HCT116 (cell line): ENCODE data around the gene TANC1. TPM values are rescaled to one million over a fixed set of nuclear protein-coding genes. Genes with fewer than 3 reads are reported as not detected.

Experiments
- ATAC-seq: fragments of 200-7000 bp; cut with Tn5 transposase; 2 replicates; pipeline ENCODE4 v1.9.1; 2020; ENCODE audit warnings: mild to moderate bottlenecking, moderate library complexity
- BruUV-seq: library from RNA; stranded (reverse); fragments of 400-500 nt; replicated peaks from 2 replicates; lab custom pipeline; 2021; lab: Mats Ljungman, UMichigan
- CTCF ChIA-PET: fragments of 300-600 bp; sonication (Branson Sonifier 250); formaldehyde crosslinking; loops from one replicate; lab custom pipeline; 2021; ENCODE audit warnings: antibody characterized with exemption; lab: Charles Lee
- POLR2A ChIA-PET: fragments of 300-600, 350-600 bp; sonication (Branson Sonifier 250); formaldehyde crosslinking; loops from one replicate; lab custom pipeline; 2021; ENCODE audit warnings: antibody characterized with exemption; lab: Charles Lee
- RAD21 ChIA-PET, 2 experiments: fragments of 300-600 bp; sonication (Branson Sonifier 250); formaldehyde crosslinking; loops; one replicate each; lab custom pipeline; 2023; ENCODE audit warnings: low total read pairs in 2 of 2; ENCODE audit not compliant: uncharacterized antibody in 2 of 2, unreplicated experiment in 2 of 2, low non-redundant PET in 1 of 2; lab: Charles Lee
- DNase-seq: peaks from one replicate; pipeline ENCODE4 v3.0.0-alpha.2; 2010; ENCODE audit warnings: low read depth, low spot score
- H2AFZ ChIP-seq: fragments of 200-600 bp; shearing (Covaris generic), sonication (generic); 2 replicates; pipeline ENCODE4 v1.6.1; 2017; ENCODE audit warnings: low read depth, mixed run types, mixed read lengths, antibody characterized with exemption, low read length; ENCODE audit not compliant: poor library complexity, severe bottlenecking
- H3K27ac ChIP-seq: 2 replicates; pipeline ENCODE4 v1.5.1; 2012; ENCODE audit warnings: low read depth, low read length
- H3K27me3 ChIP-seq: fragments of 200-600 bp; sonication (generic); 2 replicates; pipeline ENCODE4 v1.6.1; 2016; ENCODE audit warnings: mixed run types, low read length, mixed read lengths; ENCODE audit not compliant: insufficient read depth
- H3K36me3 ChIP-seq, 2 experiments: fragments of 200-500 bp in 1 of 2; fragments of 200-600 bp in 1 of 2; sonication (Bioruptor generic) in 1 of 2; sonication (generic) in 1 of 2; 2 replicates each; pipeline versions ENCODE4 v1.5.1 to v1.6.1; 2014 to 2016; ENCODE audit warnings: low read length in 2 of 2, inconsistent platforms in 1 of 2, mixed read lengths in 1 of 2, mixed run types in 1 of 2; ENCODE audit not compliant: insufficient read depth in 2 of 2, control insufficient read depth in 1 of 2
- H3K4me1 ChIP-seq, 2 experiments: fragments of 200-600 bp in 1 of 2; sonication (generic) in 1 of 2; 2 replicates each; pipeline versions ENCODE4 v1.5.1 to v1.6.1; 2012 to 2017; ENCODE audit warnings: low read length in 2 of 2, inconsistent platforms in 1 of 2, mild to moderate bottlenecking in 1 of 2, mixed read lengths in 1 of 2, mixed run types in 1 of 2, moderate library complexity in 1 of 2; ENCODE audit not compliant: insufficient read depth in 2 of 2, control insufficient read depth in 1 of 2
- H3K4me2 ChIP-seq: fragments of 200-600 bp; sonication (generic); 2 replicates; pipeline ENCODE4 v1.6.1; 2017; ENCODE audit warnings: mixed run types, low read length, mixed read lengths
- H3K4me3 ChIP-seq, 2 experiments: fragments of 200-600 bp in 1 of 2; sonication (generic) in 1 of 2; replicated peaks in 1 of 2; 2 replicates each; pipeline ENCODE4 v1.5.1; 2011 to 2016; ENCODE audit warnings: low read length in 2 of 2, control low read depth in 1 of 2, low read depth in 1 of 2, mild to moderate bottlenecking in 1 of 2, mixed read lengths in 1 of 2, mixed run types in 1 of 2
- H3K79me2 ChIP-seq: fragments of 200-600 bp; sonication (generic); 2 replicates; pipeline ENCODE4 v1.6.1; 2017; ENCODE audit warnings: mild to moderate bottlenecking, mixed run types, low read length, moderate library complexity, mixed read lengths; ENCODE audit not compliant: insufficient read depth
- H3K9ac ChIP-seq: fragments of 200-600 bp; sonication (generic); 2 replicates; pipeline ENCODE4 v1.6.1; 2016; ENCODE audit warnings: low read length, mixed read lengths
- H3K9me2 ChIP-seq: fragments of 200-600 bp; sonication (generic), shearing (Covaris generic); 2 replicates; pipeline ENCODE4 v1.6.1; 2017; ENCODE audit warnings: mixed run types, mild to moderate bottlenecking, moderate library complexity; ENCODE audit not compliant: insufficient read depth
- H3K9me3 ChIP-seq, 2 experiments: fragments of 200-500 bp in 1 of 2; fragments of 200-600 bp in 1 of 2; sonication (Bioruptor generic) in 1 of 2; sonication (generic) in 1 of 2; 2 replicates each; pipeline ENCODE4 v1.6.1; 2014 to 2017; ENCODE audit warnings: low read length in 2 of 2, mixed read lengths in 2 of 2, inconsistent platforms in 1 of 2, low read depth in 1 of 2, mild to moderate bottlenecking in 1 of 2, mixed run types in 1 of 2, moderate library complexity in 1 of 2; ENCODE audit not compliant: control insufficient read depth in 1 of 2, insufficient read depth in 1 of 2
- H4K20me1 ChIP-seq: fragments of 200-600 bp; sonication (generic), shearing (Covaris generic); 2 replicates; pipeline ENCODE4 v1.6.1; 2017; ENCODE audit warnings: mixed run types, mild to moderate bottlenecking, moderate library complexity; ENCODE audit not compliant: insufficient read depth
- CBX3 ChIP-seq: IDR thresholded peaks from 2 replicates; pipeline ENCODE4 v1.6.1; 2012; ENCODE audit warnings: low read depth
- ELF1 ChIP-seq: IDR thresholded peaks from 2 replicates; pipeline ENCODE4 v1.6.1; 2012; ENCODE audit warnings: low read depth, borderline replicate concordance
- EZH2 ChIP-seq: fragments of 200-600 bp; sonication (generic); IDR thresholded peaks from 2 replicates; pipeline ENCODE4 v1.6.1; 2017; ENCODE audit warnings: antibody characterized with exemption, mixed run types
- EZH2phosphoT487 ChIP-seq: fragments of 200-600 bp; IDR thresholded peaks from 2 replicates; pipeline ENCODE4 v1.6.1; 2018; ENCODE audit warnings: antibody characterized with exemption, borderline replicate concordance
- JUND ChIP-seq: IDR thresholded peaks from 2 replicates; pipeline ENCODE4 v1.6.1; 2012
- POLR2A ChIP-seq: IDR thresholded peaks from 2 replicates; pipeline ENCODE4 v1.7.0; 2011; ENCODE audit warnings: borderline replicate concordance; ENCODE audit not compliant: insufficient read depth, insufficient read length; ENCODE audit errors: extremely low read depth
- RAD21 ChIP-seq: IDR thresholded peaks from 2 replicates; pipeline ENCODE4 v1.6.1; 2012; ENCODE audit warnings: low read depth, mild to moderate bottlenecking
- REST ChIP-seq: IDR thresholded peaks from 2 replicates; pipeline ENCODE4 v1.6.1; 2012; ENCODE audit warnings: low read depth
- SIN3A ChIP-seq: IDR thresholded peaks from 2 replicates; pipeline ENCODE4 v1.6.1; 2012; ENCODE audit warnings: low read depth
- ZBTB33 ChIP-seq: IDR thresholded peaks from 2 replicates; pipeline ENCODE4 v1.6.1; 2011; ENCODE audit warnings: mild to moderate bottlenecking, low read length, moderate library complexity; ENCODE audit not compliant: insufficient replicate concordance; ENCODE audit errors: extremely low read depth
- ZFX ChIP-seq: fragments of 450-650 bp; IDR thresholded peaks from 2 replicates; pipeline ENCODE4 v1.6.1; 2017
- intact Hi-C: fragments of 100-400 bp; cut with micrococcal nuclease; formaldehyde crosslinking; loops from 2 replicates; pipeline ENCODE4 v1.10.0; 2022
- total RNA-seq: library from RNA; stranded (reverse); gene quantifications from one replicate; pipeline ENCODE4 v1.2.1, GENCODE V29; 2021; ENCODE audit not compliant: unreplicated experiment
- TF ChIP-seq, protein P1 (sequence below): IDR thresholded peaks from 2 replicates; pipeline ENCODE4 v1.6.1; 2012
- TF ChIP-seq, protein P2 (sequence below): IDR thresholded peaks from 2 replicates; pipeline ENCODE4 v1.6.1; 2012
- TF ChIP-seq, protein P3 (sequence below), 3 experiments: fragments of 200-600 bp in 1 of 3; sonication (generic) in 1 of 3; IDR thresholded peaks in 2 of 3; conservative IDR thresholded peaks in 1 of 3; 2 replicates each; pipeline ENCODE4 v1.5.1; 2012 to 2017; ENCODE audit warnings: low read depth in 2 of 3, low read length in 2 of 3, antibody characterized with exemption in 1 of 3, borderline replicate concordance in 1 of 3, control low read depth in 1 of 3, mild to moderate bottlenecking in 1 of 3, mixed read lengths in 1 of 3, mixed run types in 1 of 3, moderate library complexity in 1 of 3; ENCODE audit not compliant: insufficient read depth in 1 of 3

The TANC1 gene
- total RNA-seq, 1 experiment from 2014 or later: 15.1 TPM

GRCh38 chr2:159129824-159130223, 161.4 kb downstream of the TANC1 start:
- ChIA-PET CTCF (interaction anchor here (1.1 to 1.6 kb wide), 2 partner anchors 9 to 11 kb away, joined by 3 to 7 read pairs; no protein-coding TSS in a partner anchor), RAD21 (no interaction called here), POLR2A (no interaction called here)
- BruUV-seq: no TSS peak
- H4K20me1 ChIP-seq: no peaks in the 10 kb centered on the region
- H3K9me2 ChIP-seq: no peaks in the 10 kb centered on the region
- H2AFZ ChIP-seq: no peak overlapping the region
- peaks cover 16 to 26% of the 10 kb centered on the region in 2 experiments for H3K4me1 ChIP-seq
- intact Hi-C loops: no loop called here
- H3K27ac ChIP-seq: no peak overlapping the region
- H3K4me3 ChIP-seq: no peak overlapping the region
- no peak overlapping the region for H3K4me2 ChIP-seq
- no peaks in the 10 kb centered on the region for H3K79me2 ChIP-seq
- no peak overlapping the region for H3K9ac ChIP-seq
- no peak for ATAC-seq
- no peaks in the 10 kb centered on the region for H3K36me3 ChIP-seq
- no peaks in the 10 kb centered on the region for H3K27me3 ChIP-seq
- no peak for TF ChIP-seq SIN3A
- TF ChIP-seq, protein P1, sequence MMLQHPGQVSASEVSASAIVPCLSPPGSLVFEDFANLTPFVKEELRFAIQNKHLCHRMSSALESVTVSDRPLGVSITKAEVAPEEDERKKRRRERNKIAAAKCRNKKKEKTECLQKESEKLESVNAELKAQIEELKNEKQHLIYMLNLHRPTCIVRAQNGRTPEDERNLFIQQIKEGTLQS: no peak
- no peak for TF ChIP-seq ELF1
- TF ChIP-seq JUND: no peak
- no peak for TF ChIP-seq POLR2A
- no peak for TF ChIP-seq ZBTB33
- TF ChIP-seq EZH2phosphoT487: no peak
- no peak for TF ChIP-seq RAD21
- TF ChIP-seq, protein P2, sequence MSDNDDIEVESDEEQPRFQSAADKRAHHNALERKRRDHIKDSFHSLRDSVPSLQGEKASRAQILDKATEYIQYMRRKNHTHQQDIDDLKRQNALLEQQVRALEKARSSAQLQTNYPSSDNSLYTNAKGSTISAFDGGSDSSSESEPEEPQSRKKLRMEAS: no peak
- no peak for TF ChIP-seq CBX3
- TF ChIP-seq EZH2: no peak
- TF ChIP-seq REST: no peak
- TF ChIP-seq, protein P3, sequence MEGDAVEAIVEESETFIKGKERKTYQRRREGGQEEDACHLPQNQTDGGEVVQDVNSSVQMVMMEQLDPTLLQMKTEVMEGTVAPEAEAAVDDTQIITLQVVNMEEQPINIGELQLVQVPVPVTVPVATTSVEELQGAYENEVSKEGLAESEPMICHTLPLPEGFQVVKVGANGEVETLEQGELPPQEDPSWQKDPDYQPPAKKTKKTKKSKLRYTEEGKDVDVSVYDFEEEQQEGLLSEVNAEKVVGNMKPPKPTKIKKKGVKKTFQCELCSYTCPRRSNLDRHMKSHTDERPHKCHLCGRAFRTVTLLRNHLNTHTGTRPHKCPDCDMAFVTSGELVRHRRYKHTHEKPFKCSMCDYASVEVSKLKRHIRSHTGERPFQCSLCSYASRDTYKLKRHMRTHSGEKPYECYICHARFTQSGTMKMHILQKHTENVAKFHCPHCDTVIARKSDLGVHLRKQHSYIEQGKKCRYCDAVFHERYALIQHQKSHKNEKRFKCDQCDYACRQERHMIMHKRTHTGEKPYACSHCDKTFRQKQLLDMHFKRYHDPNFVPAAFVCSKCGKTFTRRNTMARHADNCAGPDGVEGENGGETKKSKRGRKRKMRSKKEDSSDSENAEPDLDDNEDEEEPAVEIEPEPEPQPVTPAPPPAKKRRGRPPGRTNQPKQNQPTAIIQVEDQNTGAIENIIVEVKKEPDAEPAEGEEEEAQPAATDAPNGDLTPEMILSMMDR (IDR thresholded peaks at IDR 0.05 in 2 of 3, conservative IDR thresholded peaks at IDR 0.05 in 1 of 3; ENCODE audit: borderline replicate concordance in 1 of 3, insufficient read depth in 1 of 3, low read depth in 2 of 3, low read length in 2 of 3): no peak
- no peak for TF ChIP-seq ZFX
- no peaks in the 10 kb centered on the region for H3K9me3 ChIP-seq
- DNase-seq: no peak
